Measurements from ENCODE around the gene TMEM269.
A peak's percentile ranks its signal among the peaks of the same experiment; 100 is the strongest.
"Not testable (repeated sequence)": the region's sequence is repeated elsewhere in the genome, so short reads cannot be mapped to it uniquely, and the experiment has no call there.

TMEM269 gene

GRCh38 chr1:42748461-42749410 lies 36.1 kb upstream of the TMEM269 start:
- DNase-seq = no peak

- DNase-seq = no peak
Observed at GRCh38 chr1:42750041-42750440, 34.8 kb upstream of the TMEM269 start.

GRCh38 chr1:42751511-42752070 lies 33.2 kb upstream of the TMEM269 start:
- DNase-seq = not testable (repeated sequence)

GRCh38 chr1:42752284-42752683 lies 32.5 kb upstream of the TMEM269 start:
- DNase-seq = no peak

GRCh38 chr1:42753070-42753469 lies 31.7 kb upstream of the TMEM269 start:
- DNase-seq = no peak

GRCh38 chr1:42756956-42757891 lies 27.6 kb upstream of the TMEM269 start:
- DNase-seq = peak; percentile 81

- DNase-seq = no peak
Observed at GRCh38 chr1:42757892-42758275, 26.9 kb upstream of the TMEM269 start.

- no peak for DNase-seq
Observed at GRCh38 chr1:42758641-42759040, 26.1 kb upstream of the TMEM269 start.

GRCh38 chr1:42759114-42759513 lies 25.7 kb upstream of the TMEM269 start:
- no peak for DNase-seq

- DNase-seq = no peak
Observed at GRCh38 chr1:42761567-42761966, 23.2 kb upstream of the TMEM269 start.

GRCh38 chr1:42762269-42762668 lies 22.5 kb upstream of the TMEM269 start:
- no peak for DNase-seq

GRCh38 chr1:42765269-42765668 lies 19.5 kb upstream of the TMEM269 start:
- no peak for DNase-seq

GRCh38 chr1:42765832-42766740 lies 18.7 kb upstream of the TMEM269 start:
- DNase-seq = peak; percentile 73

GRCh38 chr1:42766741-42767509 lies 17.9 kb upstream of the TMEM269 start, which contains the start of the genes C1orf50 and P3H1:
C1orf50 (plus strand) TSS chr1:42767249; CDS start chr1:42767312, 63 bp downstream.
P3H1 (minus strand) TSS chr1:42767028; CDS start chr1:42766971, 57 bp downstream.
- DNase-seq = peak; percentile 99

GRCh38 chr1:42767510-42768000 lies 17.2 kb upstream of the TMEM269 start:
- peak; percentile 43 for DNase-seq

- peak; percentile 34 for DNase-seq
Observed at GRCh38 chr1:42768172-42768571, 16.6 kb upstream of the TMEM269 start.

GRCh38 chr1:42769811-42770210 lies 15.0 kb upstream of the TMEM269 start:
- DNase-seq = no peak

GRCh38 chr1:42773420-42773819 lies 11.4 kb upstream of the TMEM269 start:
- DNase-seq = no peak

- no peak for DNase-seq
Observed at GRCh38 chr1:42774928-42775526, 9.8 kb upstream of the TMEM269 start.

GRCh38 chr1:42776502-42776901 lies 8.3 kb upstream of the TMEM269 start:
- no peak for DNase-seq
